Epithelial cell of proximal tubule (primary cell): ENCODE data around the gene TPRG1. TPM values are rescaled to one million over a fixed set of nuclear protein-coding genes. Genes with fewer than 3 reads are reported as not detected.

ENCODE experiments used
- DNase-seq: peaks from one replicate; pipeline ENCODE4 v3.0.0-alpha.2; 2011; ENCODE audit warnings: low read depth
- H3K4me3 ChIP-seq: 2 replicates; pipeline ENCODE4 v1.5.1; 2011; ENCODE audit warnings: low read depth, mild to moderate bottlenecking, low read length
- CTCF ChIP-seq: conservative IDR thresholded peaks from 2 replicates; pipeline ENCODE4 v1.5.1; 2012; ENCODE audit warnings: low read depth, mild to moderate bottlenecking, low read length
- total RNA-seq: library from RNA; depleted of rRNA; stranded (reverse); fragments of >200 nt; gene quantifications from 2 replicates; pipeline ENCODE4 v1.2.3, GENCODE V29; 2015

The TPRG1 gene
- total RNA-seq, 1 donor from 2014 or later: not detected

GRCh38 chr3:189363590-189364255 is 192.0 kb downstream of the TPRG1 start:
- no peak for TF ChIP-seq CTCF
- no peak for DNase-seq
- no peak overlapping the region for H3K4me3 ChIP-seq

- no peak for TF ChIP-seq CTCF
- DNase-seq: no peak
- H3K4me3 ChIP-seq: no peak overlapping the region
Observed at GRCh38 chr3:189365609-189366564, 194.1 kb downstream of the TPRG1 start.

GRCh38 chr3:189368384-189368783 is 196.6 kb downstream of the TPRG1 start:
- no peak overlapping the region for H3K4me3 ChIP-seq
- DNase-seq: no peak
- no peak for TF ChIP-seq CTCF

- no peak for TF ChIP-seq CTCF
- no peak for DNase-seq
- H3K4me3 ChIP-seq: no peak overlapping the region
Observed at GRCh38 chr3:189369636-189370035, 197.9 kb downstream of the TPRG1 start.

GRCh38 chr3:189372243-189372642 is 200.5 kb downstream of the TPRG1 start:
- no peak for DNase-seq
- H3K4me3 ChIP-seq: no peak overlapping the region
- no peak for TF ChIP-seq CTCF
